ENCODE measurements around the gene SDCCAG8. TPM values are rescaled to one million over a fixed set of nuclear protein-coding genes. Genes with fewer than 3 reads are reported as not detected.

The SDCCAG8 gene
- polyA plus RNA-seq, 2 of the 4 experiments (the other 2 are of a cell fraction) = 48.8 to 64.8 TPM

GRCh38 chr1:243428617-243429342, 172.9 kb downstream of the SDCCAG8 start:
- ATAC-seq (no peak), DNase-seq (ENCODE audit: low read depth in 1 of 2, low spot score in 1 of 2) (no peak), FAIRE-seq (no peak)
- H3K9me3 ChIP-seq = no peaks in the 10 kb centered on the region
- no peak overlapping the region for H3K4me2 ChIP-seq
- 89% methylated on average over 9 of the region's 9 CpGs for WGBS (ENCODE audit: missing lambda C conversion rate)
- TF ChIP-seq SMC3 (IDR thresholded peaks at IDR 0.05) (no peak), NR3C1 (IDR thresholded peaks at IDR 0.05) (no peak), MYC (IDR thresholded peaks at IDR 0.05; ENCODE audit: borderline replicate concordance, low read length) (no peak), HOXB5 (CRISPR knock-in tag; IDR thresholded peaks at IDR 0.05) (no peak), GATA3 (IDR thresholded peaks at IDR 0.05; ENCODE audit: borderline replicate concordance) (no peak), ZC3H11A (IDR thresholded peaks at IDR 0.05) (no peak), FOSB (CRISPR knock-in tag; IDR thresholded peaks at IDR 0.05) (no peak)
- ChIA-PET CTCF (no interaction called here), POLR2A (no interaction called here)
- no peak overlapping the region for H3K27ac ChIP-seq
- H3K4me1 ChIP-seq = no peaks in the 10 kb centered on the region
- H3K4me3 ChIP-seq = no peak overlapping the region

DNA sequence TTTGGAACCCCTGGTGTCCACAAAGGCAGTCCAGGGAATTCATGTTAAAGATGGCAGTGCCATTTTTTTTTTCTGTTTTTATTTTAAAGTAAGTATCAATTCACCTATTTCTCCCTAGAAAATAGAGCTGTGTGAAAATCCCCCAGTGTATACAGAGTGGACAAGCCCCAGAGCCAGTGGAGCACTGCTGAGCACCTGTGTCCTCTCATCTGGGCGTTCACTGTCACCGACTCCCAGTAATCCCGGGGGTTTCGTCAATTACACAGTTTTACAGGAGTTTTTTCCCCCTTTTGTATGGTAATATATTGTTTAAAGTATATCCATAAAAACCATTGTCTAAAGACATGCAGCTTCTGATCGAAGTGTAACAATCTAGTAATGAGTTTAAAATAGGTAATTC, 175.8 kb downstream of the SDCCAG8 start:
- TF ChIP-seq, protein P1, sequence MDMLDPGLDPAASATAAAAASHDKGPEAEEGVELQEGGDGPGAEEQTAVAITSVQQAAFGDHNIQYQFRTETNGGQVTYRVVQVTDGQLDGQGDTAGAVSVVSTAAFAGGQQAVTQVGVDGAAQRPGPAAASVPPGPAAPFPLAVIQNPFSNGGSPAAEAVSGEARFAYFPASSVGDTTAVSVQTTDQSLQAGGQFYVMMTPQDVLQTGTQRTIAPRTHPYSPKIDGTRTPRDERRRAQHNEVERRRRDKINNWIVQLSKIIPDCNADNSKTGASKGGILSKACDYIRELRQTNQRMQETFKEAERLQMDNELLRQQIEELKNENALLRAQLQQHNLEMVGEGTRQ (IDR thresholded peaks at IDR 0.05) = no peak
- TF ChIP-seq HDAC2 (IDR thresholded peaks at IDR 0.05) (no peak), RCOR1 (IDR thresholded peaks at IDR 0.05; ENCODE audit: low read depth, low read length) (no peak), POLR2A (IDR thresholded peaks at IDR 0.05; ENCODE audit: low read length) (no peak), REST (IDR thresholded peaks at IDR 0.05) (no peak), HMGXB4 (CRISPR knock-in tag; IDR thresholded peaks at IDR 0.05; ENCODE audit: borderline replicate concordance) (no peak), ESRRA (IDR thresholded peaks at IDR 0.05; ENCODE audit: borderline replicate concordance, low read length) (no peak), EP300 (IDR thresholded peaks at IDR 0.05) (no peak), HOXB13 (CRISPR knock-in tag; IDR thresholded peaks at IDR 0.05; ENCODE audit: low read depth) (no peak), SREBF2 (IDR thresholded peaks at IDR 0.05) (no peak), ZC3H11A (IDR thresholded peaks at IDR 0.05) (no peak), MYC (IDR thresholded peaks at IDR 0.05; ENCODE audit: borderline replicate concordance, low read length) (no peak), MAFK (IDR thresholded peaks at IDR 0.05; ENCODE audit: partially characterized antibody) (no peak), CHD4 (IDR thresholded peaks at IDR 0.05; ENCODE audit: borderline replicate concordance) (no peak)
- TF ChIP-seq, protein P2, sequence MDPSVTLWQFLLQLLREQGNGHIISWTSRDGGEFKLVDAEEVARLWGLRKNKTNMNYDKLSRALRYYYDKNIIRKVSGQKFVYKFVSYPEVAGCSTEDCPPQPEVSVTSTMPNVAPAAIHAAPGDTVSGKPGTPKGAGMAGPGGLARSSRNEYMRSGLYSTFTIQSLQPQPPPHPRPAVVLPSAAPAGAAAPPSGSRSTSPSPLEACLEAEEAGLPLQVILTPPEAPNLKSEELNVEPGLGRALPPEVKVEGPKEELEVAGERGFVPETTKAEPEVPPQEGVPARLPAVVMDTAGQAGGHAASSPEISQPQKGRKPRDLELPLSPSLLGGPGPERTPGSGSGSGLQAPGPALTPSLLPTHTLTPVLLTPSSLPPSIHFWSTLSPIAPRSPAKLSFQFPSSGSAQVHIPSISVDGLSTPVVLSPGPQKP (IDR thresholded peaks at IDR 0.05; ENCODE audit: low read depth, low read length) = no peak
- TF ChIP-seq, protein P3, sequence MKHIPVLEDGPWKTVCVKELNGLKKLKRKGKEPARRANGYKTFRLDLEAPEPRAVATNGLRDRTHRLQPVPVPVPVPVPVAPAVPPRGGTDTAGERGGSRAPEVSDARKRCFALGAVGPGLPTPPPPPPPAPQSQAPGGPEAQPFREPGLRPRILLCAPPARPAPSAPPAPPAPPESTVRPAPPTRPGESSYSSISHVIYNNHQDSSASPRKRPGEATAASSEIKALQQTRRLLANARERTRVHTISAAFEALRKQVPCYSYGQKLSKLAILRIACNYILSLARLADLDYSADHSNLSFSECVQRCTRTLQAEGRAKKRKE (CRISPR knock-in tag; IDR thresholded peaks at IDR 0.05; ENCODE audit: low read depth) = no peak
- TF ChIP-seq, protein P4, sequence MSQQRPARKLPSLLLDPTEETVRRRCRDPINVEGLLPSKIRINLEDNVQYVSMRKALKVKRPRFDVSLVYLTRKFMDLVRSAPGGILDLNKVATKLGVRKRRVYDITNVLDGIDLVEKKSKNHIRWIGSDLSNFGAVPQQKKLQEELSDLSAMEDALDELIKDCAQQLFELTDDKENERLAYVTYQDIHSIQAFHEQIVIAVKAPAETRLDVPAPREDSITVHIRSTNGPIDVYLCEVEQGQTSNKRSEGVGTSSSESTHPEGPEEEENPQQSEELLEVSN (IDR thresholded peaks at IDR 0.05; ENCODE audit: borderline replicate concordance, low read depth) = no peak
- DNase-seq (ENCODE audit: low read depth in 1 of 2, low spot score in 1 of 2) (no peak), ATAC-seq (no peak), FAIRE-seq (no peak)
- Histone ChIP-seq H3K27ac (no peak overlapping the region), H3K4me1 (no peaks in the 10 kb centered on the region), H3K4me2 (no peak overlapping the region), H3K9me3 (no peaks in the 10 kb centered on the region), H3K4me3 (no peak overlapping the region)
- CTCF ChIA-PET = no interaction called here
- WGBS (ENCODE audit: missing lambda C conversion rate) = 93% methylated on average over 5 of the region's 5 CpGs
- POLR2A ChIA-PET = no interaction called here

All from A549 (cell line).